ENCODE results near the gene COL11A2.

Gene COL11A2

DNA sequence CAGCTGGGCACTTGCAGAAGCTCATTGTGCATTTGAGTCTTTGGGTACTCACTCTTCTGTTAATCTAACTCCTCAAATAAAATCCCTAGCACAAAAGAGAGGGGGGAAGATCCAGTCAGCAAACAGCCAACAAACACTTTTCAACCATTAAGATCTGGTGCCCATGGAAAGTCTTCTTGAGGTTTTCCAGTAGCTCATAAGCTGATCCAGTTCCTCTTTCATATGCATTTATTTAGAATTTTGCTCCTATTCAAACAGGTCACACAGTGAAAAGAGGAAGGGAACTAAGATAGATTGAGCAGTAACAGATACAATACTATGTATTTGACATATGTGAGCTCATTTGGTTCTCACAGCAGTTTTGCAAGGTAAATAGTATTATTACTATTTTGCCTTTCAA lies 77.9 kb downstream of the COL11A2 start:
- DNase-seq = no peak

DNA sequence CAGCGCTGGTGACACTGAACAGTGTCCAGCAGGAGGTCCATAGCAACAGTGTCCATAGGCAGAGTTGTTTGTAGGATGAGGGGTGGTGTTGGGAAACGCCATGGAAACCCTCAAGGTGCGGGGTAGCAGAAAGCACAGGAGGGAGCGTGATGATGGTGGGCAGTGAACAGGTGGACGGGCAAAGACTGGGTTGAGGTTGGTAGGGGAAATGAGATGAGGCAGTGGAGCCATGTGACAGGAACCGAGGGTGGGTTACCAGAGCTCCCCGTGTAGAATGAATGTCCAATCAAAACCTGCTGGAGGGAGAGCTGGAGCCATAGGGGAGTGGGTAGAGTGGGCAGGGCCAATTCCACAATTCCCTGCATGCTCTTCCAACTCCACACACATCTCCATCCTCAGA lies 78.5 kb downstream of the COL11A2 start:
- no peak for DNase-seq
